DMS 273 (cell line): ENCODE results near the gene OSBPL8.

ENCODE experiments used
- DNase-seq: peaks from one replicate; lab custom pipeline; 2025; ENCODE audit not compliant: unreplicated experiment; lab: John Stamatoyannopoulos, UW

The OSBPL8 gene

DNA sequence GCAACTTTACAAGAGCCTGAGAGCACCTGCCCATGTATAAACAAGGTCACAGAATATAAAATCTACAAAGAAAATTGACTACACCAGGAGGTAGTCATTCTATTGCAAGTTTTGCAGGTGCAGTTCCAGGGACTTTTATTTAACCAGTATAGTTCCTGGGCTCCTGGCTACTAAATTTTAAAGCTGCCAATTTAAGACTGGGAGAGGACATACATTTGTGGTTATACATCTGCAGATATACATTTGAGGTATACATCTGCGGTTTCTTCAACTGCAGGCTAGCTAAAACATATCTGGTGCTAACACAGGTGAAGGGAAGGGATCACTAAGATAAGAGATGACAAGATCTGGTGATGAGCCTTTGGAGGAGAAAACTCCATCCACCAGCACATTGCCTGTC, 241.6 kb downstream of the OSBPL8 start:
- no peak for DNase-seq

DNA sequence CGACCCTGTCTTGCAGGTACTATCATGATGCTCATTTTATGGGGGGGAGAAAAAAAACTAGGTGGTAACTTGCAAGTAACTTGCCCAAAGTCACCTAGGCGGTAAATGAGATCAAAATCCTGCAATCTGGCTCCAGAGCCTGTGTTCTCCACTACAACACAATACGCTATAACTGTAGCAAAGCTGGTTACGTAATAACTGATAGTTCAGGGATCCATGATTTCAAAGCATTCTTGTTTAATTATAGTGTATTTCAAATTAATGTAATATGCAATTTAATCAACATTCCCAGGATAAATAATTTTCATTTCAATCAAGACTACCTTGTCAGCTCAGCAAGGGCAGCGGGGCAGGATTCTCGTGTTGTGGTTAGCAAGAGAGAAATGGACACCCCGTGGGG, 243.1 kb downstream of the OSBPL8 start:
- no peak for DNase-seq

GRCh38 chr12:76313299-76313698, 246.3 kb downstream of the OSBPL8 start:
- no peak for DNase-seq

- DNase-seq, result no peak
These were observed 247.3 kb downstream of the OSBPL8 start for GRCh38 chr12:76312315-76312714.

GRCh38 chr12:76311796-76312195, 247.8 kb downstream of the OSBPL8 start:
- no peak for DNase-seq

DNA sequence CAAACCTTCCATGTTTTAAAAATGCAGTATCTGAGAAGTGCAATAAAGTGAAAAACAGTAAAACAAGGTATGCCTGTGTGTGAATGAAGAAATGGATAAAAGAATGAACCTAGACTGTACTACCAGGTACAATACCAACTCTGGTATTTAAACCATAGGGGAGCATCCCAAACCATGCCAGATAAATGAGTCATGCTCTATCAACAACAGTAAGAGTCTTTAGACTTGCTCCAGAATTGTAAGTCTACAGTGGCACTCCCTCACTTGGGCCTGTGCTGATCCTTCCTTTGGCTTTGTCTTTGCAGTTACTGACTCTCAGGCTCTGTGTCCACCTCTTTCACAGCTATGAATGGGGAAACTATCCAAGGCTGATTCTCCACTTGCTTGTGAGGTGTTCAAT, 249.5 kb downstream of the OSBPL8 start:
- no peak for DNase-seq

DNA sequence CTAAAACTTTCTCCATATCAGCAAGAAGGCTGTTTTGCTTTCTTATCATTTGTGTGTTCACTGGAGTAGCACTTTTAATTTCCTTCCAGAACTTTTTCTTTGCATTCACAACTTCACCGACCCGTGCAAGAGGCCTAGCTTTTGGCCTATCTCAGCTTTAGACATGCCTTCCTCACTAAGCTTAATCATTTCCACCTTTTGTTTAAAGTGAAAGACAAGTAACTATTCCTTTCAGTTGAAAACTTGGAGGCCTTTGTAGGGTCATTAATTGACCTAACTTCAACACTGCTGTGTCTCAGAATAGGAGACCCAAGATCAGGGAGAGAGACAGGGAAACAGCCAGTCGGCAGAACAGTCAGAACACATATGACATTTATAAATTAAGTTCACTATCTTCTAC, 250.7 kb downstream of the OSBPL8 start:
- DNase-seq, result no peak

DNA sequence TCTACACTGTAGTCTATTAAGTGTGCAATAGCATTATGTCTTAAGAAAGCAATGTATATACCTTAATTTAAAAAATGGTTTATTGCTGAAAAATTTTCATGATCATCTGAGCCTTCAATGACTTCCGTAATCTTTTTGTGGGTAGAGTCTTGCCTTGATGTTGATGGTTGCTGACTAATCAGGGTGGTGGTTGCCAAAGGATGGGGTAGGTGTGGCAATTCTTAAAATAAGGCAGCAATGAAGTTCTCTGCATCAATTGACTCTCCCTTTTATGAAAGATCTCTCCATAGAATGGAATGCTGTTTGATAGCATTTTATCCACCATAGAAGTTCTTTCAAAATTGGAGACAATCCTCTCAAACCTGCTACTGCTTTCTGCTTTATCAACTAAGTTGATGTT, 252.5 kb downstream of the OSBPL8 start:
- no peak for DNase-seq

DNA sequence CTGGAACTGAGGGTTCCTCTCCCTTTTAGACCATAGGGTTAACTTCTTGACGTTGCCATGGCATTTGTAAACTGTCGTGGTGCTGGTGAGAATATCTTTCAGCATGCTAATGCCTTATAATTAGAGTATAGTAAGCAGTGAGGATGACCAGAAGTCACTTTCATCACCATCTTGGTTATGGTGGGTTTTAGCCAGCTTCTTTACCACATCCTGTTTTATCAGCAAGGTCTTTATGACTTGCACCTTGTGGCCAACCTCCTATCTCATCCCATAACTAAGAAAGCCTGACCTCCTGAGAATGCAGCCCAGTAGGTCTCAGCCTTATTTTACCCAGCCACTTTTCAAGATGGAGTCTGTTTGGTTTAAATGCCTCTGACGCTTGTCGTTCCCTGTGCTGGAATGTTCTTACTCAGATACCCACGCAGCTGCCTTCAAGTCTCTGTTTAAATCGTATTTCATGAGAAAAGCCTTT, 255.5 kb downstream of the OSBPL8 start:
- no peak for DNase-seq

GRCh38 chr12:76303365-76303764, 256.2 kb downstream of the OSBPL8 start:
- DNase-seq, result no peak
